ENCODE measurements around the gene PSMD8.
"Not testable (repeated sequence)": the region's sequence is repeated elsewhere in the genome, so short reads cannot be mapped to it uniquely, and the experiment has no call there.

The PSMD8 gene

GRCh38 chr19:38409631-38410133, 35.3 kb downstream of the PSMD8 start:
- FAIRE-seq (no peak), DNase-seq (ENCODE audit: insufficient read length, low spot score) (no peak)

GRCh38 chr19:38410407-38410806, 36.0 kb downstream of the PSMD8 start:
- DNase-seq (ENCODE audit: insufficient read length, low spot score); FAIRE-seq: not testable (repeated sequence)

- FAIRE-seq = no peak
- DNase-seq (ENCODE audit: insufficient read length, low spot score) = no peak
Measured at GRCh38 chr19:38411041-38411712, 36.8 kb downstream of the PSMD8 start.

GRCh38 chr19:38411898-38412297, 37.5 kb downstream of the PSMD8 start:
- not testable (repeated sequence) for FAIRE-seq; DNase-seq (ENCODE audit: insufficient read length, low spot score)

- DNase-seq (ENCODE audit: insufficient read length, low spot score) = no peak
- FAIRE-seq = no peak
Measured at GRCh38 chr19:38412491-38412890, 38.1 kb downstream of the PSMD8 start.

GRCh38 chr19:38412961-38413360, 38.6 kb downstream of the PSMD8 start:
- FAIRE-seq (no peak), DNase-seq (ENCODE audit: insufficient read length, low spot score) (no peak)

GRCh38 chr19:38413416-38413815, 39.0 kb downstream of the PSMD8 start:
- DNase-seq (ENCODE audit: insufficient read length, low spot score) (no peak), FAIRE-seq (no peak)

GRCh38 chr19:38417146-38417543, 42.8 kb downstream of the PSMD8 start:
- FAIRE-seq = no peak
- no peak for DNase-seq (ENCODE audit: insufficient read length, low spot score)

GRCh38 chr19:38417544-38418506, 43.5 kb downstream of the PSMD8 start:
- DNase-seq (ENCODE audit: insufficient read length, low spot score) (peak; percentile 68), FAIRE-seq (peak; percentile 45)

- DNase-seq (ENCODE audit: insufficient read length, low spot score) (no peak), FAIRE-seq (no peak)
Measured at GRCh38 chr19:38420935-38421334, 46.6 kb downstream of the PSMD8 start.

GRCh38 chr19:38421856-38422255, 47.5 kb downstream of the PSMD8 start:
- no peak for DNase-seq (ENCODE audit: insufficient read length, low spot score)
- no peak for FAIRE-seq

GRCh38 chr19:38422438-38422837, 48.1 kb downstream of the PSMD8 start:
- FAIRE-seq (no peak), DNase-seq (ENCODE audit: insufficient read length, low spot score) (no peak)

- DNase-seq (ENCODE audit: insufficient read length, low spot score) (no peak), FAIRE-seq (no peak)
Measured at GRCh38 chr19:38424272-38424671, 49.9 kb downstream of the PSMD8 start.

GRCh38 chr19:38425222-38425809, 50.9 kb downstream of the PSMD8 start:
- FAIRE-seq (no peak), DNase-seq (ENCODE audit: insufficient read length, low spot score) (no peak)

GRCh38 chr19:38425810-38426466, 51.6 kb downstream of the PSMD8 start, which contains the start of gene RASGRP4:
Gene RASGRP4, minus strand, starts transcription at chr19:38426219. Its CDS starts 128 bp downstream, at chr19:38426091.
- DNase-seq (ENCODE audit: insufficient read length, low spot score) (no peak), FAIRE-seq (no peak)

- peak; percentile 26 for FAIRE-seq
Measured at GRCh38 chr19:38427035-38427677, 52.8 kb downstream of the PSMD8 start.

GRCh38 chr19:38429055-38429810, 54.9 kb downstream of the PSMD8 start:
- FAIRE-seq = no peak
- no peak for DNase-seq (ENCODE audit: insufficient read length, low spot score)

More at GRCh38 chr19:38427035-38427677, 52.8 kb downstream of the PSMD8 start:
- not testable (repeated sequence) for DNase-seq (ENCODE audit: insufficient read length, low spot score)

- DNase-seq (ENCODE audit: insufficient read length, low spot score) (no peak), FAIRE-seq (no peak)
Measured at GRCh38 chr19:38429811-38430156, 55.4 kb downstream of the PSMD8 start.

GRCh38 chr19:38430931-38431330, 56.6 kb downstream of the PSMD8 start:
- FAIRE-seq = no peak
- no peak for DNase-seq (ENCODE audit: insufficient read length, low spot score)

All from GM19239 (cell line).